Upper lobe of left lung (tissue), 6 donors: ENCODE results near the gene CENPK. TPM values are rescaled to one million over a fixed set of nuclear protein-coding genes. Genes with fewer than 3 reads are reported as not detected.

ENCODE experiments used
- ATAC-seq, 2 donors: fragments of 200-7000 bp; cut with Tn5 transposase; one replicate each; pipeline ENCODE4 v1.9.1; 2022; ENCODE audit warnings: mild to moderate bottlenecking in 2 of 2, moderate library complexity in 2 of 2; ENCODE audit not compliant: low FRiP score in 2 of 2
- DNase-seq, 2 donors: peaks; one replicate each; pipeline ENCODE4 v3.0.0-alpha.2; 2019 to 2020
- H3K27ac ChIP-seq, 4 donors: fragments of 200-600 bp; sonication (generic); one replicate each; pipeline ENCODE4 v1.5.1; 2016 to 2019
- H3K27me3 ChIP-seq, 4 donors: fragments of 200-600 bp; sonication (generic); one replicate each; pipeline ENCODE4 v1.5.1; 2017 to 2019
- H3K36me3 ChIP-seq, 4 donors: fragments of 200-600 bp; sonication (generic); one replicate each; pipeline ENCODE4 v1.5.1; 2016 to 2019
- H3K4me1 ChIP-seq, 4 donors: fragments of 200-600 bp; sonication (generic); one replicate each; pipeline ENCODE4 v1.5.1; 2018 to 2019
- H3K4me3 ChIP-seq, 4 donors: fragments of 200-600 bp; sonication (generic); one replicate each; pipeline ENCODE4 v1.5.1; 2017 to 2019; ENCODE audit warnings: mild to moderate bottlenecking in 2 of 4, moderate library complexity in 1 of 4
- H3K9me3 ChIP-seq, 4 donors: fragments of 200-600 bp; sonication (generic); one replicate each; pipeline ENCODE4 v1.5.1; 2018 to 2019
- EP300 ChIP-seq, 4 donors: sonication (generic); formaldehyde crosslinking; IDR thresholded peaks; one replicate each; pipeline ENCODE4 v1.5.1; 2017; ENCODE audit warnings: antibody characterized with exemption in 4 of 4, control low read depth in 2 of 4
- POLR2A ChIP-seq, 4 donors: fragments of 450-650 bp; IDR thresholded peaks; one replicate each; pipeline ENCODE4 v1.5.1; 2016 to 2017; ENCODE audit warnings: antibody characterized with exemption in 4 of 4, mild to moderate bottlenecking in 2 of 4
- POLR2AphosphoS5 ChIP-seq, 2 donors: sonication (generic); formaldehyde crosslinking; IDR thresholded peaks; one replicate each; pipeline ENCODE4 v1.5.1; 2017; ENCODE audit warnings: antibody characterized with exemption in 2 of 2
- WGBS, 2 donors: methylation state at CpG; one replicate each; pipeline ENCODE4 v1.1.5; 2017 to 2018; 5-methylcytosine and 5-hydroxymethylcytosine counted together
- total RNA-seq, 6 donors: library from RNA; depleted of rRNA in 4 of 6; stranded (reverse); fragments of >200 nt in 4 of 6; gene quantifications; one replicate each; pipeline versions ENCODE4 v1.1.0 to v1.2.1, GENCODE V29; 2016 to 2021
- TF ChIP-seq, protein P1 (sequence below), 6 experiments: fragments of 450-650 bp in 4 of 6; fragments of 200-600 bp in 2 of 6; sonication (generic) in 2 of 6; IDR thresholded peaks; one replicate each; pipeline ENCODE4 v1.5.1; 2016 to 2019; ENCODE audit warnings: antibody characterized with exemption in 6 of 6
- donor health status: DM: no; HTN: no; CAD: no; lungs with moderate emphysema.
- donor health status: DM: no; HTN: yes; CAD: no; lungs with severe emphysema.

Gene CENPK
- total RNA-seq, 6 donors from 2014 or later: 2.3 to 23.0 (median 4.3) TPM; not detected in 1

GRCh38 chr5:65556181-65556580 lies 6.8 kb downstream of the CENPK start:
- ATAC-seq: no peak
- WGBS, 2 donors: 90 to 93% methylated on average over 2 of the region's 2 CpGs
- Histone ChIP-seq H3K27ac (no peak overlapping the region), H3K9me3 (no peaks in the 10 kb centered on the region), H3K27me3 (no peaks in the 10 kb centered on the region), H3K36me3 (no peaks in the 10 kb centered on the region), H3K4me3 (no peak overlapping the region), H3K4me1 (no peaks in the 10 kb centered on the region)
- no peak for DNase-seq
- no peak for TF ChIP-seq POLR2A (IDR thresholded peaks at IDR 0.05)
- TF ChIP-seq, protein P1, sequence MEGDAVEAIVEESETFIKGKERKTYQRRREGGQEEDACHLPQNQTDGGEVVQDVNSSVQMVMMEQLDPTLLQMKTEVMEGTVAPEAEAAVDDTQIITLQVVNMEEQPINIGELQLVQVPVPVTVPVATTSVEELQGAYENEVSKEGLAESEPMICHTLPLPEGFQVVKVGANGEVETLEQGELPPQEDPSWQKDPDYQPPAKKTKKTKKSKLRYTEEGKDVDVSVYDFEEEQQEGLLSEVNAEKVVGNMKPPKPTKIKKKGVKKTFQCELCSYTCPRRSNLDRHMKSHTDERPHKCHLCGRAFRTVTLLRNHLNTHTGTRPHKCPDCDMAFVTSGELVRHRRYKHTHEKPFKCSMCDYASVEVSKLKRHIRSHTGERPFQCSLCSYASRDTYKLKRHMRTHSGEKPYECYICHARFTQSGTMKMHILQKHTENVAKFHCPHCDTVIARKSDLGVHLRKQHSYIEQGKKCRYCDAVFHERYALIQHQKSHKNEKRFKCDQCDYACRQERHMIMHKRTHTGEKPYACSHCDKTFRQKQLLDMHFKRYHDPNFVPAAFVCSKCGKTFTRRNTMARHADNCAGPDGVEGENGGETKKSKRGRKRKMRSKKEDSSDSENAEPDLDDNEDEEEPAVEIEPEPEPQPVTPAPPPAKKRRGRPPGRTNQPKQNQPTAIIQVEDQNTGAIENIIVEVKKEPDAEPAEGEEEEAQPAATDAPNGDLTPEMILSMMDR (IDR thresholded peaks at IDR 0.05): no peak
- TF ChIP-seq EP300 (IDR thresholded peaks at IDR 0.05): no peak
- TF ChIP-seq POLR2AphosphoS5 (IDR thresholded peaks at IDR 0.05): no peak

- Histone ChIP-seq H3K36me3 (no peaks in the 10 kb centered on the region), H3K27me3 (no peaks in the 10 kb centered on the region), H3K27ac (no peak overlapping the region), H3K9me3 (no peaks in the 10 kb centered on the region), H3K4me3 (no peak overlapping the region), H3K4me1 (no peaks in the 10 kb centered on the region)
- TF ChIP-seq POLR2AphosphoS5 (IDR thresholded peaks at IDR 0.05) (no peak), POLR2A (IDR thresholded peaks at IDR 0.05) (no peak), EP300 (IDR thresholded peaks at IDR 0.05) (no peak)
- TF ChIP-seq, protein P1 (IDR thresholded peaks at IDR 0.05): no peak
- DNase-seq (no peak), ATAC-seq (no peak)
Measured at GRCh38 chr5:65555287-65555686, 7.7 kb downstream of the CENPK start.

DNA sequence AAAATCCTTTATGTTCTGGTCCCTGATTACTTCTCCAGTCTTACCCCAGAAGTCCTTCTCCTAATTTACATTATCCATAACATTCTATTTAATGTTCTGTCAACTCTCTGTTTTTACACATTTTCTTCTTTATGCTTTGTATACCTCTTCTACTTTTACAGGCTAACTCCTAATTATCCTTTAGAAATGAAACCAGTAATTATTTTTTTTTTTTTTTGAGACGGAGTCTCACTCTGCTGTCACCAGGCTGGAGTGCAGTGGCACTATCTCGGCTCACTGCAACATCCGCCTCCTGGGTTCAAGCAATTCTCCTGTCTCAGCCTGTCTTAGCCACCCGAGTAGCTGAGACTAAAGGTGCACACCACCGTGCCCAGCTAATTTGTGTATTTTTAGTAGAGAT lies 9.0 kb downstream of the CENPK start:
- Histone ChIP-seq H3K36me3 (no peaks in the 10 kb centered on the region), H3K9me3 (no peaks in the 10 kb centered on the region), H3K27ac (no peak overlapping the region), H3K4me3 (no peak overlapping the region), H3K27me3 (no peaks in the 10 kb centered on the region), H3K4me1 (no peaks in the 10 kb centered on the region)
- WGBS, 2 donors: 85 to 88% methylated on average over 5 of the region's 5 CpGs
- no peak for DNase-seq
- TF ChIP-seq, protein P1 (IDR thresholded peaks at IDR 0.05): no peak
- TF ChIP-seq POLR2AphosphoS5 (IDR thresholded peaks at IDR 0.05): no peak
- no peak for TF ChIP-seq POLR2A (IDR thresholded peaks at IDR 0.05)
- TF ChIP-seq EP300 (IDR thresholded peaks at IDR 0.05): no peak
- ATAC-seq: no peak

DNA sequence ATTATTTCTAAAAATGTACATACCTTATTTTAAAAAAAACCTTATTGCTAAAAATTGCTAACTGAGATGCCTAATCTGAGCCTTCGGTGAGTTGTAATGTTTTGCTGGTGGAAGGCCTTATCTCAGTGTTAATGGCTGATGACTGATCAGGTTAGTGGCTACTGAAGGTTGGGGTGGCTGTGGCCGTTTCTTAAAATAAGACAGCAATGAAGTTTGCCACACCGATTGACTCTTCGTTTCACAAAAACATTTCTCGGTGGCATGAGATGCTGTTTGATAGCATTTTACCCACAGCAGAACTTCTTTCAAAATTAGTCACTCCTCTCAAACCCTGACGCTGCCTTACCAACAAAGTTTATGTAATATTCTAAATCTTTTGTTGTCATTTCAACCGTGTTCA lies 14.7 kb downstream of the CENPK start:
- no peaks in the 10 kb centered on the region for H3K4me1 ChIP-seq
- no peak overlapping the region for H3K4me3 ChIP-seq
- H3K27me3 ChIP-seq: no peaks in the 10 kb centered on the region
- H3K36me3 ChIP-seq: no peaks in the 10 kb centered on the region
- H3K9me3 ChIP-seq: no peaks in the 10 kb centered on the region
- DNase-seq (no peak), ATAC-seq (no peak)
- 88 to 90% methylated on average over 7 of the region's 7 CpGs for WGBS, 2 donors
- no peak for TF ChIP-seq EP300 (IDR thresholded peaks at IDR 0.05)
- no peak for TF ChIP-seq POLR2A (IDR thresholded peaks at IDR 0.05)
- TF ChIP-seq POLR2AphosphoS5 (IDR thresholded peaks at IDR 0.05): no peak
- TF ChIP-seq, protein P1 (IDR thresholded peaks at IDR 0.05): no peak
- H3K27ac ChIP-seq: no peak overlapping the region

- 88 to 89% methylated on average over 5 of the region's 5 CpGs for WGBS, 2 donors
- DNase-seq: no peak
- no peaks in the 10 kb centered on the region for H3K36me3 ChIP-seq
- ATAC-seq: no peak
- H3K27me3 ChIP-seq: no peaks in the 10 kb centered on the region
- no peaks in the 10 kb centered on the region for H3K9me3 ChIP-seq
- H3K4me1 ChIP-seq: no peaks in the 10 kb centered on the region
- no peak overlapping the region for H3K4me3 ChIP-seq
- no peak overlapping the region for H3K27ac ChIP-seq
- TF ChIP-seq EP300 (IDR thresholded peaks at IDR 0.05) (no peak), POLR2A (IDR thresholded peaks at IDR 0.05) (no peak), POLR2AphosphoS5 (IDR thresholded peaks at IDR 0.05) (no peak)
- TF ChIP-seq, protein P1 (IDR thresholded peaks at IDR 0.05): no peak
Measured at GRCh38 chr5:65546141-65546540, 16.8 kb downstream of the CENPK start.
